GM19438 (cell line): ENCODE measurements around the gene EPM2AIP1.
A peak's percentile ranks its signal among the peaks of the same experiment; 100 is the strongest.
"Not testable (repeated sequence)": the region's sequence is repeated elsewhere in the genome, so short reads cannot be mapped to it uniquely, and the experiment has no call there.

ENCODE experiments used
- ATAC-seq: cut with Tn5 transposase; IDR thresholded peaks from one replicate; pipeline ENCODE4 v1.9.1; 2021; ENCODE audit warnings: low read depth; ENCODE audit not compliant: unreplicated experiment

The EPM2AIP1 gene

DNA sequence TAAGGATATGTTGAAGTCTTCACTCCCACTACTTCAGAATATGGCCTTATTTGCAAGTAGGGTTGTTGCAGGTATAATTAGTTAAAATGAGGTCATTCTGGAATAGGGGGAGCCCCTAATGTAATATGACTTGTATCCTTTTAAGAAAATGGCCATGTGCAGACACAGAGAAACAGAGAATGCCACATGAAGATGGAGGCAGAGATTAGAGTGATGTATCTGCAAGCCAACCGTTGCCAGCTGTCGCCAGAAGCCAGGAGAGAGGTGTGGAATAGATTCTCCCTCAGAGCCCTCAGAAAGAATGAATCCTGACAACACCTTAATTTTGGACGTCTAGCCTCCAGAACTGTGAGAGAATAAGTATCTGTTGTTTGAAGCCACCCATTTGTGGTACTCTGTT lies 36.8 kb downstream of the EPM2AIP1 start:
- ATAC-seq, result no peak

DNA sequence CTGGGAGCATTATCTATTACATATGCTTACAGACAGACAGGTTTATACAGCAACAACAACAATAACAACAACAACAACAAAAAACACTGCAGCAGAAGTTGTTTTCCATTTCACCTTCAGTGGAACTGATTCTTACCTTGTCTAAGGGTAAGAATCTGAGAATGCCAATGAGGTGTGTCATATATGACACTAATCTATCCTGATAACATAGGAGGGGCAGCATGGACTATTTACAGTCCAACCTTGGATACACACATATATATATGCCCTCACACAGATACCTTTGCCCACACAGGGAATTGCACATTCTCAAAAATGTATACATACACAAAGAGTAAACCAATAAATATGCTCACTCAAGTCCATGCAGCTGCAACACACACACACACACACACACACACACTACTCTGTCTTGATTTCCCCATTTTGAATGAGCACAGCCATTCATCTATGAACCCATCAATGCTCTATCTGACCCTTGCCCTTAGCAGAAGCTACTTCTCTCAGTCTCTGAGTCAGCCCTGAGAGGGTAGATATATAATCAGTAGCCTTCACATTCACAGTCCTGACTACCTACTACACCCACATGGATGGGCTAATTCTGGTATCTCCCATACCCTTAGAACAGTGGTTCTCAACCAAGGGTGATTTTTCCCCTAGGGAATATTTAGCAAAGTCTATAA lies 38.3 kb downstream of the EPM2AIP1 start:
- no peak for ATAC-seq

DNA sequence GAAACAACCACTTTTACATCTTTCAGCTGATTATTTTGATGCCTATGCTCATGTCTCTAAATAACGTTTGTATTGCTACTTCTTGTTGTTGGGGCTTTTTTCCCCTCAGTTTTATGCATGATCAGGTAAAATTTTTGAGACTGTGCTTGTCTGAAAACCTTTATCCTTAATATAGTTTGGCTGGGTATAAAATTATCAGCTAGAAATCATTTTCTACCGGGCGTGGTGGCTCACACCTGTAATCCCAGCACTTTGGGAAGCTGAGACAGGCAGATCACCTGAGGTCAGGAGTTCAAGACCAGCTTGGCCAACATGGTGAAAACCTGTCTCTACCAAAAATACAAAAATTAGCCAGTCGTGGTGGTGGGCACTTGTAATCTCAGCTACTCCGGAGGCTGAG lies 45.1 kb downstream of the EPM2AIP1 start:
- ATAC-seq, result not testable (repeated sequence)

DNA sequence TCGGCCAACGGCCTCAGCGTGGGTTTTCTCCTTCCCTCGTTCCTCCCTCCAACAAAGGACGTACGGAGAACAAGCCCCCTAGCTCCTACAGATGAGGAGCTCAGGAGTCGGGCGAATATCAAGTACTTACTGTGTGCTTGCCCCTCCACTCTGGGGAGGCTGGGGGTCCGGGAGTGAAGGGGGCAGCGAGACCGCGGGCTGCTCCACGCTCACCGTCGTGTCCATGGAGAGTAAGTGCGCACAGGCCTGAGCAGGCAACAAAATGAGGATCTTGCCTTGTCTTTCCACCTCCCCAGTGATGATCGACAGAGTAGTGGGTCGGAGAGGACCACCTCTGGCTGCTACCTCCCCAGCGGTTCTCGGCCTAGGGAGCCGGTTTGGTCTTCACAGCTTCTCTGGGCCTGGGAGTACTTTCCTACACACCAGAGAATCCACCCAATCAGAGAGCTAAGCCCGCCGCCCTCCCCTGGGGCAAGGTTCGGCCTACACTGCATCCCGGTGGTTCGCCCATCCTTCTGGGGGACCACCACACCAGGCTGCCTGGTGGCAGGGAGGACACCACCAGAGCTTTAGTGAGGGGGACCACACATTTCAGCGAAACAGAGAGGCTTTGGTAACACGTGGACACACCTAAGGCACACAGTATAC lies 47.5 kb downstream of the EPM2AIP1 start:
- no peak for ATAC-seq

DNA sequence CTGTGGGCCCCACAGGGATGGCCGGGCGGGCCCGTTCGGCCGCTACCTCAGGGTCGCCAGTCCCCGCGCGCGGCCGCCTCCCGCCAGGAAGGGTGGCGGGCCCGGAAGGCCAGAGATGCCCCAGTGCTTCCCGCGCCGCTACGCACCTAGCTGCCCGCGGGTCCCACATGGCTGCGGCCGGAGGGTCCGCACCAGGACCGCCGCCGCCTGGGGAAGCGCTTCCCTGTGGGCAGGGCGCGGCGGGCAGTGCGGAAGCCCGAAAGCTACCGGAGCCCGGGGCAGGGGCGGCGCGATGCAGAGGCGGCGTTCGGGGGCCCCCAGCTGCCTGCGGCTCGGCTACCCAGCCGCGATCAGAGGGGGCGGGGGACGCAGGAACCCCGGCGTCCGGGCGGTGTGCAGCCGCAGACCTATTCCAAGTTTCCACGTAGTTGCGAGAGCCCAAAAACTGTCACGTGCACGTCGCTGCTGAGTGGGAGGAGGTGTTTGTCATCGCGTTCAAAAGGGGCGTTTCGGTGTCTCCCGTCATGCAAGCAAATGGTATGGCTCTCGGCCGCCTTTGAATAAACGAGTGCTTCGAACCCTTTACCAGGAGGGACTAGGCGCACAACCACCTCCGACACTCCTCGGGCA lies 48.2 kb downstream of the EPM2AIP1 start, which contains the start of gene TRANK1:
TSS of gene TRANK1 (minus strand) at position 414 of the 630 bp plus-strand sequence. CDS start at position 169, 245 bp downstream.
- peak; percentile 53 for ATAC-seq

DNA sequence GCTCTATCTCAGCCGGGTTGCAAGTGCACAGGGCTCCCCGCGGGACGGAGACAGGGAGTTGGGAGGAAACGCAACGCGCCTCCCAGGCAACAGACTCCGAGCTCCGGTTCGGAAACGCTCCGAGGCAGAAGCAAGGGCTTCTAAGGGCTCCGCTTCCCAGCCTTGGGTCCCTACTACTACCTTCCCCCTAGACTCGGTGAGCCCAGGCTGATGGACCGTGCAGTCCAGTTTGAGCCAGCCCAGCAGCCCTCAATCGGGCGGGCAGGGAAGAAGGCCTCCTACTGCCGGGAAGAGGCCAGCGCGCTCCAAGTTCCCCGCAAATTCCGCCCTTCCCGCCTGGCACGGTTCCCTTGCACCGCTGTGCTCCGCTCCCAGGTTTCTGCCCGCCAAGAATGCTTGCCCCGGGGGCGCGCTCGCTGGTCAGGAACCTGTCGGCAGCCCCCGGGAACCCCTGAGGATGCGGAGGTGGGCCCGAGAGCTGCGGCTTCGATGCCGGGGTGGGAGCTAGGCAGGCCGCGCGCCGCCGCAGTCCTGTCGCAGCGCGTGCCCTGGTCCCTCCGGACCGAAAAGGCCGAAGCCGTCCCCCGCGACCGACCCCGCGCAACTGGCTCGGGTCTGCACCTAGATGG lies 48.8 kb downstream of the EPM2AIP1 start:
- ATAC-seq, result peak; percentile 59

DNA sequence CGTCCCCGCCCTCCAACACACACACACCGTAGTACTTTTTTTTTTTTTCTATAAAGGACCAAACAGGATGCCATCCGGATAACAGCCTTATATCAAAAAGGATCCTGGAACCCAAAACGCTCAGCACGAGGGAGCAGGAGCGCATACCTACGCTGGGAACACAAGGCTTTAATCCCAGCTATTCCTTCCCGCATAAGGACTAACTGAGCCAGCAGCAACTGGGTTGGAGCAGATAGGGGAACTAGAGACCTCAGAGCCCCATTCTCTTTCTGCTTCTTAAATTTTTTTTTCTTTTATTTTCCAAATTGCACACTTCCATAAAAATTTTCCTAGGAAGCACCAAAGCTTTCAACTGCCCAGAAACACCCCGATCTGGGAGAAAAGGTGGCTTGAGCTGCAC lies 49.3 kb downstream of the EPM2AIP1 start:
- ATAC-seq, result no peak

DNA sequence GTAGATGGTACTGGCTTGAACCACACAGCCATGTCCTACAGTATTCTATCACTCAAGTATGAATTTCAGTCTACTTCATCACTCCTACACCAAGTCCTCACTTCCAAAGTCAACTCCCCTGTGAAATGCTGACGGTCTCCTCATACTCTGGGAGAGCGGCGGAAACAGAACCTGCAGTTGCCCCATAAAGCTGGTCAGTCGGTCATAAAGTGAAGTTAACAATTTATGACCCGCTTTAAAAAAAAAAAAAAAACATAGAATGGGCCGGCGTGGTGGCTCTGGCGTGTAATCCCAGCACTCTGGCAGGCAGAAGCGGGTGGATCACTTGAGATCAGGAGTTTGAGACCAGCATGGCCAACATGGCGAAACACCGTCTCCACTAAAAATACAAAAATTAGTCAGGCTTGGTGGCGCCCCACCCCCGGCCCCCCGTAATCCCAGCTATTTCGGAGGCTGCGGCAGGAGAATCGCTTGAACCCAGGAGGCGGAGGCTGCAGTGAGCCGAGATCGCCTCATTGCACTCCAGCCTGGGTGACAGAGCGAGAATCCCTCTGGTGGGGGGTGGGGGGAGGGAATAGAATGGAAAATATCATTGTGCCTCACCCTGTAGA lies 50.2 kb downstream of the EPM2AIP1 start:
- no peak for ATAC-seq

DNA sequence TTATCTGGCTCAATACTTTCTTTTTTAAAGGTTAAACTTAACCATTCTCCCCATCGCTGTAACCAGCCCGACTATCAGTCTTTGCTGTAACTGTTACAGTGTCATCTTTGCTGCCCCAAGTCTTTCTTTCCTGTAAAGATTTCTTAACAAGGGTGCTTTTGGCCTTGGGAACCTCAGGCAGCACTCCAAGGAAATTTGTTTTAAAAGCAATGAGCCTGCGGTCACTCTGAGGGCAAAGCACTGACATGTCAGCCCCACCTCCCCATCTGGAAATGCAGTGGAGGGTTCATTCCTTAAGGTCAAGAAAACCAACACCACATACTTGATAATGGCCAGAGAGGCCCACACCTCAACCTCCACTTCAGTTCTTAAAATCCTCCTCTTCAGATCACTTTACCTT lies 51.3 kb downstream of the EPM2AIP1 start:
- no peak for ATAC-seq

DNA sequence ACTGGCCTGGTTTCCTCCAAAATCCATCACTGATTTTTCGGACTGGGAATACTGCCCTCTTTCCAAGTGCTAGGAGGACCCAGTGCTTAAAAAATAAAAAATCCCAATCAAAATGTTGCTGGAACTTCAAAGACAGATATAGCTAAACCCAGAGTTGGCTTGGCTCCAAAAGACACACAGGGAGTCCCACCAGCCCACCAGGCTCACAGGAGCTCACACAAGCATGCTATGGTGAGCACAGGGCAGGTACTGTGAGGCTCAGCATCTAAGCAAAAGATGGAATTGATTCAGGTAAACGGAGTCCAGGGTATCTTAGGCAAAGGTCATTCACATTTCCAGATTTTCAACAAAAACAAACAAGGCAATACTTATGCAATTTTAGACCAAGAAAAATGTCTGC lies 51.8 kb downstream of the EPM2AIP1 start:
- no peak for ATAC-seq

DNA sequence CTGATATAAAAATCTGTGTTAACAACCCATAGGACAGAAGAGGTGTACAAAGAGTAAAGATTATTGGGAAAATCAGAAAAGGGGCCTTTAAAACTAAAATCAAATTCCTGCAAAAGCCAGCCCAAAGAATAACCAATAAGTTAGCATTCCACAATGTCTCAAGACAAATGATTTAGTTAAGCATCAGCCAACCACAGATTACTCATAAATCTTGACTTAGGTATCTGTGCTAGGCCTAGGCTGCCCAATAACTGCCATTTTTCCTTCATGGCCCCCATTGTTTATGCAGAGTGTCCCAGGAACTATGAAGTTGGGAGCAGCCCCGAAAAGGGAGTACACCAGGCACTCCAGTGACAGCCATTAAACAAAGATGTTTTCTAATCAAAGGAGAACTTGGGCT lies 55.4 kb downstream of the EPM2AIP1 start:
- no peak for ATAC-seq
